Stimulated activated CD8-positive, alpha-beta memory T cell treated with anti-CD3 and anti-CD28 coated beads, Interleukin-7, amount 100 ng/mL, for 48 hours (primary cell): Measurements from ENCODE around the gene CES2.
"Not testable (repeated sequence)": the region's sequence is repeated elsewhere in the genome, so short reads cannot be mapped to it uniquely, and the experiment has no call there.

ENCODE experiments used
- DNase-seq, 2 donors: peaks; one replicate each; pipeline ENCODE4 v3.0.0-alpha.2; 2020; ENCODE audit warnings: low read depth in 1 of 2; ENCODE audit errors: extremely low read depth in 1 of 2

CES2 gene

GRCh38 chr16:66934138-66934838, 1.0 kb upstream of the CES2 start, which contains the start of gene CIAO2B:
TSS of gene CIAO2B (minus strand) at chr16:66934402. CDS start at chr16:66934364, 38 bp downstream.
- DNase-seq, result peak; percentile 79 to 82

DNA sequence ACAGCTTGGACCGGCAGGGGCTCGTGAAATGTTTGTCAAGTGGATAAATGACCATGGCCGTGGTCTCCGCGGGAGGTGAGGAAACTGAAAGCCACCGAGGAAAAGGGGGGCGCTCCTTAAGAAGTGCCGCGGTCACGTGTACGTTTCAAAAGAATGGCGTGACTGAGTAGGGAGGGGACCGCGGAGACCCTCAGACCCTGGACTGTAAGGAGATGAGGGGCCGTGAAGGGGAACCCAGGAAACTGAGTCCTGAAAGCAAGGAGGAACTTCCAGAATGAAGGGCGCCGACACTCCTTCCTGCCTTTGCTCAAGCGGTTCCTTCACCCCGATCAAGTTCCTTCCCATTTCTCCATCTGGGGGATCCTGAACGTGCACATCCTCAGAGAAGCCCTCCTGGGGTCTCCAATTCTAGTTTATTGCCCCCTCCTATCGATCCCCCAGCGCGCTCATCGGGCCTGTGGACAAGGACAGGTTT, 440 bp upstream of the CES2 start:
- not testable (repeated sequence) for DNase-seq

DNA sequence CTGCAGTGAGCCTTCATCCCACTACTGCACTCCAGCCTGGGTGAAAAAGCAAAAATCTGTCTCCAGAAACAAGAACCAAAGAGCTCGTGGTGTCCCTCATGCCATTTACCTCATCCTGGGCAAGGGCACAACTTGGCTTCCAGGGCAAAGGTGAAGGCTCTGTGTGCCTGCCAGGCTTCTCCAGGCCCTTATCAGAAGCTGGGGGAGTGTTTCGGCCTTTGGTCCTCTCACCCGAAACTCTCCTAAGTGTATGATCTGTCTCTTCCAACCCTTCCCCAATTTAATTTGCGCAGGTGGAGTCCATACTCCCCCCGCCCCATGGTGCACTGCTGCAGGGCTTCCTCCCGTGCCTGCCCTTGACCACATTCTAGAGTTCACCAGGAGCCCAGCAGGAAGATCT, 1.1 kb downstream of the CES2 start:
- no peak for DNase-seq

GRCh38 chr16:66936889-66937554, 1.7 kb downstream of the CES2 start:
- no peak for DNase-seq

GRCh38 chr16:66937725-66938337, 2.5 kb downstream of the CES2 start:
- no peak for DNase-seq

DNA sequence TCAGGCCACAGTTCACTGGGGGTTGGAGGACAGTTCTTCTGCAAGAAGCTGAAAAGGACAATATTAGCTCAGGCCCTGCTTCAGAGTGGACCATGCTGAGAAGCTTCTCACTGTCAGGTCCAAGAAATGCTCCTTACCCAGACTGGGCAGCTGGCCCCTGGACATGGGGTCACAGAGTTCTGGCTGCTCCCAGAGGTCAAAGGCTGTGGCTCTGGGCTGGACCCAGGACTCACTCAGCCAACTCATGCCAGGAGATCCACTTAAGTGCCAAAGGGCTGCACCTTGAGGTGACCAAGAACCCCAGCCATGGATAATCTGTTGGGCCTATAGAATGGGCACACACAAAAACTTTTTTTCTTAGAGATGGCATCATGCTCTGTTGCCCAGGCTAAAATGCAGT, 4.0 kb downstream of the CES2 start:
- DNase-seq, result no peak

GRCh38 chr16:66940236-66940635, 4.9 kb downstream of the CES2 start:
- DNase-seq, result no peak

- no peak for DNase-seq
Observed at GRCh38 chr16:66942981-66943380, 7.7 kb downstream of the CES2 start.

- no peak for DNase-seq
Observed at GRCh38 chr16:66943426-66944053, 8.2 kb downstream of the CES2 start.

GRCh38 chr16:66944054-66944441, 8.7 kb downstream of the CES2 start:
- no peak for DNase-seq

- DNase-seq, result not testable (repeated sequence)
Observed at GRCh38 chr16:66944971-66945370, 9.7 kb downstream of the CES2 start.

DNA sequence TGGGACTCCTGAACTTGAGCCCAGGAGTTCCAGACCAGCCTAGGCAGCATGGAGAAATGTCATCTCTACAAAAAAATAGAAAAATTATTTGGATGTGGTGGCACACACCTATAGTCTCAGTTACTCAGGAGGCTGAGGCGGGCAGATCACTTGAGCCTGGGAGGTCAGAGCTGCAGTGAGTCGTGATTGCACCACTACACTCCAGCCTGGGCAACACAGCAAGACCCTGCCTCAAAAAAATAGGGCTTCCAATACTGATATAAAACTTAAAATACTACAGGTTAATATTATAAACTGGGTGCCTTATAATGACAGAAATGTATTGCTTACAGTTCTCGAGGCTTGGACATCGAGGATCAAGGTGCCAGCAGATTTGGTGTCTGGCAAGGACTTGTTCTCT, 10.6 kb downstream of the CES2 start:
- DNase-seq, result no peak

- no peak for DNase-seq
Observed at GRCh38 chr16:66946541-66946940, 11.2 kb downstream of the CES2 start.

DNA sequence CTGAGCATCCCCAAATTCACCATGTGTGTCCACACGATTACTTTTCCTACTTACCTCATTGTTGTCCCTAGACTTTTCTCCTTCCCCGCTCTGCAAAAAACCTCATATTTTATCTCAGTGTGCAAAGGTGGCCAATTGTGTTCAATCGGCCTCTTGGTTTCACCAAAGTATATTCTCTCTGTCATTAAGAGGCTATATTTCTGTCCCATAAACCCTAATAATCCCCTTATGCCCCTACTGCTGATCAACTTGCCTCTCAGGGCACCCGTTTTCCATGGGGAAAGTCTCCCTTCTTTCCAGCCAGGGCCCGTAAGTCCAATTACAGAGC, 11.6 kb downstream of the CES2 start:
- DNase-seq, result no peak

- DNase-seq, result peak; percentile 50 to 64
Observed at GRCh38 chr16:66947302-66948065, 12.2 kb downstream of the CES2 start.

DNA sequence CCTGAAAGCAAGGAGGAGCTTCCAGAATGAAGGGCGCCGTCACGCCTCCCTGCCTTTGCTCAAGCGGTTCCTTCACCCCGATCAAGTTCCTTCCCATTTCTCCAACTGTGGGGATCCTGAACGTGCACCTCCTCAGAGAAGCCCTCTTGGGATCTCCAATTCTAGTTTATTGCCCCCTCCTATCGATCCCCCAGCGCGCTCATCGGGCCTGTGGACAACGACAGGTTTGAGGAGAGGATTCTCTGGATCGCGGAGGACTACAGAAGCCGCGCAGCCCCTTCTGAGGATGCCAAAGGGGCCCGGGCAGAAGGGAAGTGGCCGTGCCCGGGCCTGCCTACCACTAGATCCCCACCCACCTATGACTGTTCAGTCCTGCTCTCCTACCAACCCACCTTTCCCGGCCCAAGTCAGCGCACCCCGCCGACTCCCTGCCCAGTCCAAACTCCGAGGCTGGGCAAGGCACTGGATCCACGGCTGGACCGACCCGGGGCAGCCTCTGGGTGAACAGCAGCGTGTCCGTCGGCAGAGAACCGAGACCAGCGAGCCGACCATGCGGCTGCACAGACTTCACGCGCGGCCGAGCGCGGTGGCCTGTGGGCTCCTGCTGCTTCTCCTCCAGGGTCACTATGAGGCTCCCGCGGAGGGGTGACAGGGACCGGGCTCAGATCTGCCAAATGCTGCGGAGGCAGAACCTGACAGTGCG, 13.0 kb downstream of the CES2 start:
- DNase-seq, result no peak

- DNase-seq, result no peak
Observed at GRCh38 chr16:66948837-66949225, 13.5 kb downstream of the CES2 start.

DNA sequence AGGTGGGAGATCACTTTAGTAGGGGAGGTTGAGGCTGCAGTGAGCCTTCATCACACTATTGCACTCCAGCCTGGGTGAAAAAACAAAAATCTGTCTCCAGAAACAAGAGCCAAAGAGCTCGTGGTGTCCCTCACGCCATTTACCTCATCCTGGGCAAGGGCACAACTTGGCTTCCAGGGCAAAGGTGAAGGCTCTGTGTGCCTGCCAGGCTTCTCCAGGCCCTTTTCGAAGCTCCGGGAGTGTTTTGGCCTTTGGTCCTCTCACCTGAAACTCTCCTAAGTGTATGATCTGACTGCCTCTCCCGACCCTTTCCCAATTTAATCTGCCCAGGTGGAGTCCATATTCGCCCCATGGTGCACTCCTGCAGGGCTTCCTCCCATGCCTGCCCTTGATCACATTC, 14.2 kb downstream of the CES2 start:
- no peak for DNase-seq

DNA sequence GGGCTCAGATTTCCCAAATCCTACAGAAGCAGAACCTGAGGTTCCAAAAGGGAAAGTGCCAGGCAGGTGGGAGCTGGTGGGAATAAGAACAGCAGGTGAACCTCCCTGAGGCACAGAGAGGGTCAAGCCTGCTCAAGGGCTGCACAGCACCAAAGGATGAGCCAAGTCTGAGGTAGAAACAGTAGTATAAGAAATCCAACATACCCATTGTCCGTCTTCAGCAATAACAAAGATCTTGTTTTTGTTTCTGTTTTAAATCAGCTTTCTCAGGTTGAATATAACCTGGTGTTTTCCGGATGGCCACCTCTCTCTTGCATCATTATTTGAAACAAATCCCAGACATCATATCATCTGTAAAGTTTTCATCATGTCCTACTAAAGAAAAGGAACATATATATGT, 15.1 kb downstream of the CES2 start:
- no peak for DNase-seq
